HG03354 (cell line): ENCODE data around the gene SPECC1.
"Not testable (repeated sequence)": the region's sequence is repeated elsewhere in the genome, so short reads cannot be mapped to it uniquely, and the experiment has no call there.

Experiments
- ATAC-seq: cut with Tn5 transposase; IDR thresholded peaks from one replicate; pipeline ENCODE4 v1.9.1; 2021; ENCODE audit warnings: mild to moderate bottlenecking; ENCODE audit not compliant: unreplicated experiment, poor library complexity, severe bottlenecking

SPECC1 gene

DNA sequence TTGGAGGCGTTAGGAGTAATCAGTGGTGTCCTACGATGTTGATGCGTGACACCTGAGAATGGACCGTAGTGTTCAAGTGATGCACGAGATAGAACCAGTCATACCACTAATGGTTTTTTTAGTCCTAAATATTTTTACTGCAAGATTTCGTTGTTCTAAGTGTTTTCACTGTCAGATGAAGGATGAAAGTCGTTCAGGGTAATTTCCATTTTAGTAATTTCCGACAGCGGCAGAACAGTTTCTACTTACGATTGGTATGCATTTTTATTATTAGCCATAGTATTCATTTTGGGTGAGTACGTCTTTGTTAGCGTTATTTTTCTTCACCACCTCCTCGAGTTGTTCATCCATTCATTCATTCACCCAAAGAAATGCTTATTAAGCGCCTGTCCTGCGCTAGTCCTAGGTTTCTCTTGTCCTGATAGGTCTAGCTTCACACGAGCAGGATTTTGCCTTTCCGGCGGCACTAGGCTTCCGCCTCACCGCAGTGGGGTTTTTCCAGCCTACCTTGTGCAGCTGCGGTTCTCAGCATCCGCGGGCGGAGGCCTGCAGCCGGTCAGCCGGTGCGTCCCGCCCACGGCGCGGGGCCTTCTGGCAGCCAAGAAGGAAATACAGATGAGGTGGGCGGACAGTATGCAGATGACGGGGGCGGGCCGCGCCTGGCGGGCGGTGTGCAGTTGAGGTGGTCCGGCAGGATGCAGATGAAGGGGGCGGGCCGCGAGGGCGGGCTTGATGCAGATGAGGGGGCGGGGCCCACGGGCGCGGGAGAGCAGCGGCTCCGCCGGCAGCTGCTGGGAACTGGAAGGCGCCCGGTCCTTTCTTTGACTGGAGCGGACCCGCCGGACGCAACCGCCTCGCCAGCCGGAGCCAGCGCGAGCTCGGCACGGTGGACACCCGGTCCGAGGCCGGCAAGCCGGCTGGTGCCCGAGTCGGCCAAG, 146.4 kb downstream of the SPECC1 start:
- ATAC-seq, result peak; percentile 96

DNA sequence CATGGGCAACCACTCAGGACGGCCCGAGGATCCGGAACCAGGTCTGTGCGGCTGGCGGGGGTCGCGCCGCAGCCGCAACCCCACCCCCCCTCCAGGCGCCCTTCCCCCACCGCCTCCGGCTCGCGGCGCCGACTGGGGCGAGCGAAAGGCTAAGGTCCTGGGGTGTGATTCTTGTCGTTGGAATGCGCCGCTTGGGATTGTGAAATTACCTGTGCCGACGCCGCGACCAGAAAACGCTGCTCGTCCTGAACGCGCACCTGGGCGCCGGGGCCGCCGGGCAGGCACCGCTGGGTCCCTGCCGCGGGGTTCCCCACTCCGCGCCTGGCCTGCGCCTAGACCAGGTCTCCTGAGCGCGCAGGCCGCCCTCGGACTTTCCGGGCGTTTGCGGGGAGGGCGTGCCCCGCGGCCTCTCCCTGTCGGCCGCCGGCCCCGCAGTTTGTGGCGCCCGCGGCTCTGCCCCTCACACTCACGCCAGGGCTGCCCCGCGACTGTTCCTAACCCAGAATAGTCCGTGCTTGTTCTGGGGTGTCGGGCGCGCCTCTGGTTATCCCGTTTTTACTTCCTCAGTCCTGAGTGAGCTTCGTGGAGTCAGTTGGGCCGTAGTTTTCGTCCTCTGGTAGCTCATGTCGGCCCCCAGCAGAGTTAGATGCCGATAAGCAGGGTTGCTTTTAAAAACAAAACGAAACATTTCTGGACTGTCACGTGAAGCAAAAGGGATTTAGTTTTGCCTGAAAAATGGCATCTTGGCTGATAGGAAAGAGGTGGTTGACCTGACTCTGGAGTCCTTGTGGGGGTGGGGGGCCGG, 147.2 kb downstream of the SPECC1 start:
- peak; percentile 29 for ATAC-seq

DNA sequence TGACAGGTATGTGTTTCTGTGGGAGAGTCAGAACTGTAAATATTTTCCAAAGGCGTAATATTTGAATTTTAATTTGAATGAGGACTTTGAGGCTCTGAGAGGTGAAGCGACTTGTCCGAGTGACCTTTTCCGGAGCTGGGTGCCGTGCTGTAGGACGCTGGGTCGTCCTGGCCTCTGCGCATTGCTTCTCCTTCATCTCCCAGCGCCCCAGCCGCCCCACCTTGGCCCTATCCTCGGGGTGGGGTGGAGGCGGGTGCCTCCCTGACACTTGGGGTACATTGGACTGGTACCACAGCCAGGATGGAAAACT, 147.8 kb downstream of the SPECC1 start:
- ATAC-seq, result no peak

DNA sequence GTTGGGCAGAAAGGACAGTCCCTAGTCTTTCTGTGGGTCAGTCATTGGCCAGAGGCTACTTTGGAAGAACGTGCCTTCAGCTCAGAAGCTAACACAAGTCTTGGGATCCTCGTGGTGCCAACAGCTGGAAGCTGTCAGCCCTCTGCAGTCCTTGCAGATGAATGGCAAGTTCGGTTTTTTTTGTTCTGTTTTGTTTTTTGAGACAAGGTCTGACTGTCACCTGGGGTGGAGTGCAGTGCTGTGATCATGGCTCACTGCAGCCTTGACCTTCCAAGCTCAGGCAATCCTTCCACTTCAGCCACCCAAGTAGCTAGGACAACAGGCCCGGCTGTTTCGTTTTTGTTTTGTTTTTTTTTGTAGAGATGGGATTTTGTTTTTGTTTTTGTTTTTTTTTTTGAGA, 149.4 kb downstream of the SPECC1 start:
- ATAC-seq, result no peak

DNA sequence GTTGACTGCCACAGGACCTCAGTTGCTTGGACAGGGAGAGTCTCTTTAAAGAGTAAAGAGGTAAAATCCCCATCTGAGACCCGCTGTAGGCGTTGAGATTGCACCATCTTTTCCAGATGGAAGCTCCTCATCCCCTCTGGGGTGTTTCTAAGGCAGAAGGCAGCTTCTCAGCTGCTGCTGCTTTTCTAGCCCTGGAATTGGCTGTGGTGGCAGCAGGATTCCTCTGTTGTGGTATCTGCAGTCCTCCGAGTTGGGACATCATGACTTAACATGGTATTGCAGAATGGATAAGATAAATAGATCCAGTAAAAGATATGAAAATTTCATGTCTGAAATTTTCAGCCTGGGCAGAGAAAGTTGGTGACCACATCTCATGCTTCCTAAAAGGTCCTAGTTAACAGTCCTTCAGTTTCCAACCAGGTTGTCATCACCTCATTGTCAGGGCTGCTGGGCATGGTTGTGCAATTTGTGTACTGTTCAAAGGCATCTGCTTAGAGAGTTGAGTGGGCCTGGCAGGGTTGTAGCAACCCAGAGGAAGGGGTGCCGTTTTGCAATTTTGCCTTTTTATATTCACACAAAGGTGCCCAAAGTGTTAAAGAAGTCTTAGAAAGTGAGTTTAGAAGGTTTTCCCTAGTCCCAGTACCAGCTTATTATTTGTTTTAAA, 150.4 kb downstream of the SPECC1 start:
- no peak for ATAC-seq

DNA sequence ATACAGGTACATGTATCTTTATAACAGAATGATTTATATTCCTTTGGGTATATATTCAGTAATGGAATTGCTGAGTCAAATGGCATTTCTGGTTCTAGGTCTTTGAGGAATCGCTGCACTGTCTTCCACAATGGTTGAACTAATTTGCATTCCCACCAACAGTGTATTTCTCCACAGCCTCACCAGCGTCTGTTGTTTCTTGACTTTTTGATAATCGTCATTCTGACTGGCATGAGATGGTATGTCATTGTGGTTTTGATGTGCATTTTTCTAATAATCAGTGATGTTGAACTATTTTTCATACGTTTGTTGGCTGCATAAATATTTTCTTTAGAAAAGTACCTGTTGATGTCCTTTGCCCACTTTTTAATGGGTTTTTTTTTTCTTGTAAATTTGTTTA, 156.4 kb downstream of the SPECC1 start:
- ATAC-seq, result not testable (repeated sequence)

DNA sequence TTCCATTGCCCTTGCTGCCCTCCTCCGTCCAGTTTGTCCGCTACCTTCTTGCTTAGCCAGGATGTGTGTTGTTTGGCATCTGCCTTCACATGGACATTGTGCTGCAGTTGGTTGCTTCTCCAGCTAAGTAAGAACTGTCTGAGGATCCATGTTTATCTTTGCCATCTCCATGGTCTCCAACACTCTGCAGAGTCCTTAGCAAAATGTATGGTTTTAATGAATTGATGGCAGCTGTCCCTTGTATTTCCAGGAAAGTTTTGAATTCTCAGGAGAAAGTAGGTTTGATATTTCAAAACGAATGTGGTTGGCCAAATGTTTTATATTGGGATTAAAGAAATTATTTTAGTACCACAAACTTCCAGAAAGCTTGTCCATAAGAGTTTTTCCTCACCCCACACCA, 160.9 kb downstream of the SPECC1 start:
- ATAC-seq, result no peak

DNA sequence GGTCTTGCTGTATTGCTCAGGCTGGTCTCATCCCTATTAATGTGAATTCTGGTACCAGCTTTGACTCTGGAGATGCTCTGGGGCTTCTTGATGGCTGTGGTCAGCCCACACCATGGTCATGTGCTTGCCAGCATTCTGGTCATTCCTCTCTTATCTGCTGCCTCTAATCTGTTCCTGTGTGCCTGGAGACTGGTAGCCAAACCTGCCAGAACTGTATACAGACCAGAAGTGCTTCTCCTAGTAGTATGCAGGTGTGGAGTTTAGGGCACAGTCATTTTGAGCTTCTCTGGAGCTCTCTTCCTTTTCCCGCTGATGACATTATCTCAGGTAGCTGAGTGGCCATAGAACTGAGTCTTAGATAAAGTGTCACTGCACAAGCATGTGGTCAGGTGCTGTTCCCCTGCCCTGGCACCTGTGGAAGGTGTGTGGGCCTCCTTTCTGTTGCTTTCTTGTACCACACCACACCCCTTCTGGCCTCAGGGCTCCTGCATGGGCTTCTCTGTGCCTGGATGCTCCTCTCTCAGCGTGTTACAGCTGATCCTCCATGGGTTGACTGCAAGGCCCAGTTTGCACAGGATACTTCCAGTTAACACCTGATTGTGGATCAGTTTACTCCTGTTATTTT, 162.7 kb downstream of the SPECC1 start:
- ATAC-seq, result no peak

DNA sequence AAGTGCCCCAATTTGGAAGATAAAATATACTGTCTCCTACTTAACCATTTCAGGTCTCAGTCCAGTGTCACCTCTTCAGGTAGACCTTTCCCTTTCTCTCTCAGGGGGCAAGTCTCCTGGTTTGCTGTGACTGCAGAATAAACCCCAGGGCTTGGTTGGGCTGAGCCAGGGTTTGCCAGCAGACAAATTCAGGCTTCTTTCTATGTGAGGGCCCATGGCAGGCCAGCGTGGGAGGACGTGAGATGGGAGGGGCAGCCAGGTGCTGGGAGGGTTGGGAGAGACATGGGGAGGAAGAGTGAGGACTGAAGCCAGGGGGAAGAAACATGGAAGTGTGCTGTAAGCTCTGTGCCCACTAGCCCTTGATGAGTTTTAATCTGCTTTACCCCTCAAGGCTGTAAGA, 163.2 kb downstream of the SPECC1 start:
- no peak for ATAC-seq

DNA sequence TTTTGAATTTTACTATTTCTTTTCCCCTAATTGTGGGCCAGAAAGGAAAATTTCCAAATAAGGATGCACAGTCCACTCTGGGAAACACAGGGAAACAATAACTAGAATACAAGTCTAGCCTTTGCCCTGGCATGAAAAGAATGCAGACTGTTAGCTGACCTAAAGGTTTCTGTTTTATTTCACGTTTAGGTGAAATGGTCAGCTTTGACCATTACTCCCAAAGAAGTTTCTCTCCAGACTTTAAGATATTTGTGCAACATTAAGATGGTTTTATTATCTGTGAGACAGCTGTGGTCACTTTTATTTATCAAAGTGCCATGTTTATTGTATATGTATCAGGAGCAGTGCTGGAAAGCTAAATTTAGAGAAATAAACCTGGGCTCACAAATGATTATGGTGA, 163.9 kb downstream of the SPECC1 start:
- ATAC-seq, result no peak

DNA sequence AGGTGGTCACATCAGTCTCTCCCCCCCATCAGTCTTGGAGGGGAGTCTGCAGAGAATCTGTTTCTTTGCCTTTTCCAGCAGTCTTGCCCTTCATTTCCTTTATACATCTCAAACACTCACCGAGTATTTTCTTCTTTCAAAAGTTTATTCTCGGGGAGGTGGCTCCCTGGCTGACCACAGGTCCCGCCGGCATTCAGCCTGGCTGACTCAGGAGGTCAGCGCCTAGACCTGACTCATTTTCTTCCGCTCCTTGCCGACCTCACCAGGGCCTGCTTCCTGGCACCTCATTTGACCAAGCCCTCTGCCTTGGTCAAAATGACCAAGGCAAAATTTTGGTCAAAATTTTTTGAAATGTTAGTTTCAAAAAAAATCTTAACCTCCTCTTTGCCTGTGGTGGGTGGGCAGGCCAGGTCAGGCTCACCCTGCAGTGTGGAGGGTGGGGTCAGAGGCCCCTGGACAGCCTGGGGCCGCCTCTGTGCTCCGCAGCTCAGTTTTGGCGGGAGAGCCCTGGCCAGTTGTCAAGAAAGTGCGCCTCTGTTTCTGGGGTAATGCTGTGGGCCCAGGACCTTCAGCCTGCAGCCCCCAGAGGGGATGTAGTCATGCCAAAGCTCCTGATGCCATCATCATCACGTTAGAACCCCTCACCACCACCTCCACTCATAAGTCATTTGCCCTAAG, 165.6 kb downstream of the SPECC1 start:
- no peak for ATAC-seq

DNA sequence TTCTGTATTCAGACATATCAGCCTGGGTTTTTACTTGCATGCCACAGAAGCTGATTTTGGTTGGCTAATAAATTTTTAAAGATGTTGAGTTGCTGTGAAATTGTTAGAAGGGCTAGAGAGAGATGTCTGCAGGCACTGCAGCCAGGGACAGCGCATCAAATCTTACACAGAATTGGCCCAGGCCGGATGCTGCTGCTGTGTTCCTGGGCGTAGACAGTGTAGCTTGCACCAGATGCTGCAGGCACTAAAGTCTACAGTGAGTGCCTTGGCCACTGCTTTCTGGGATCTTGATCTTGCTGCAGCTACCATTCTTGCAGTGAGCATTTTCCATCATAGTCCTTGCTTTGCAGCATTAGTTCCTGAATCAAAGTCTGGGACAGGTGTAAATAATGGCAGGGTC, 169.9 kb downstream of the SPECC1 start:
- no peak for ATAC-seq

DNA sequence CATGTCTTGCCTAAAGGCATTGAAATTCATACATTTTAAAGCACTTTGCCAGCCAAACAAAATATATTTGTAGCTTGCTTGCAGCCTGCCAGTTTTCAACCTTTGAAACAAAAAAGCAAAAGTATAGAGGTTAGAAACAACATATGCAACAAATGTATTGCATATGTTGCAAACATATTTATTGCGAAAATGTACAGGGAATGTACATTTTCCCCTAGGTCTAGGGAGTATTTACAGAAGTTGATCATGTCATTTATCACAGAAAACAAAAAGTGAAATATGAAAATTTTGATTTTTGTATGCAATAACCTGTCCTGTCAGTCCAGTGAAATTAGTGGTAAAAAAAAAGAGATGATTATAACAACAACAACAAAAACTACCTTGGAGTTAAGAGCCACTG, 171.5 kb downstream of the SPECC1 start:
- ATAC-seq, result no peak

DNA sequence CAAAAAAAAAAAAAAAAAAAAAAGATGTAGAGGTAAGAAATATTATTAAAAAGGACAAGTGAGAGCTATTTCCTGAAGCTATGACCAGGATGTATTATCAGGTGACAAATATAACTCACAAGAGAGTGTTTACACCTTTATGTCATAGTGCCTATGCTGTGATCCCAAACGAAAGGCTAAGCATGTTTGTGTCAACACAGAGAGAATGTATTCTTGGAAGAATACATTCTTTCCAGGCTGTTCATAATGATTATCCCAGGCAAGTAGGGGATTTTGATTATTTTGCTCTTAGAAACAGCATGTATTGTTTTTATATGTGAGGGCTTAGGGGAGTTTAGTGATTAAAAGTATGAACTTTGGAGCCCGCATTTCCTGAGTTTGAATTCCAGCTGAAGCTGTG, 175.0 kb downstream of the SPECC1 start:
- no peak for ATAC-seq

DNA sequence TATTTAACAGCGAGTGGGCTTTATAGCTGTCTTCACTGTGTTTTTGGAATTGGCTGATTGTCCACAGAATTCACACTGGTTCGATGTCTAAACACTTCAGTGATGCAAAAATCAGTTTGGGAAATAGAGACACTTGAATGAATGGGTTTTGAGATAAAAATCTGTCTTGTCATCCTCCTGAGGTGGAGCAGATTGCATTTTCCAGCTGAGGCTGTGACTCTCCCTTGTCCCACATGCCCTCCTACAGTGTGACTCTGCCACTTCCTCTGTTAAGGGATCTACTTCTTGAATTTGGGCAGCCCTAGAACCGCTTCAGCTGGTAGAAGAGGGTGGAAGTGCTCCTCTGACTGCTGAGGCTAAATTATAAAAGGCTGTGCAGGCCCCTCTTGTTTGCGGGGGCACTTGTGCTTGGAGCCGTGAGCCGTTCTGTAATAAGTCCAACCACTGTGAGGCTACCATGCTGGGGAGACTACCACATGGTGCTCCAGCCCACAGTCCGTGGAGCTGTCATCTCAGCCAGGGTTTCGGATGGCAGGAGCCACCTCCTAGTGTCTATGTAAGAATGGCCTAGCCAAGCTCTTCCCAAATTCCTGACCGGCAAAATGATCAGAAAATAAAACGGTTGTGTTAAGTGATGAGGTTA, 175.9 kb downstream of the SPECC1 start:
- ATAC-seq, result no peak

DNA sequence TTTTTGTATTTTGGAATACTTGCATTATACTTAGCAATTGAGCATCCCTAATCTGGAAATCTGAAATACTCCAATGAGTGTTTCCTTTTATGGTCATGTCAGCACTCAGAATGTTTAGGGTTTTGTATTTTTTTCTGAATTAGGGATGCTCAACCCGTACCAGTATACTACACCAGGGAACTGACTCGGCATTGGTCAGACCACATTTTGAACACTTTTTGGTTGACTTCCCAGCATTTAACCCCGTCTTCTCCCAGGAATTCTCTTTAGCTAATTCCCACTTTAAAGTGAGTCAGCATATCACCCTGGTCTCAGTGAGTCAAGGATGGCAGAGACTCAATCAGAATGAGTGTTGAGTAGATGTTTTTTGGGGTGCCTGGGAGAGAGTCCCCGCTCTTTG, 177.9 kb downstream of the SPECC1 start:
- no peak for ATAC-seq

DNA sequence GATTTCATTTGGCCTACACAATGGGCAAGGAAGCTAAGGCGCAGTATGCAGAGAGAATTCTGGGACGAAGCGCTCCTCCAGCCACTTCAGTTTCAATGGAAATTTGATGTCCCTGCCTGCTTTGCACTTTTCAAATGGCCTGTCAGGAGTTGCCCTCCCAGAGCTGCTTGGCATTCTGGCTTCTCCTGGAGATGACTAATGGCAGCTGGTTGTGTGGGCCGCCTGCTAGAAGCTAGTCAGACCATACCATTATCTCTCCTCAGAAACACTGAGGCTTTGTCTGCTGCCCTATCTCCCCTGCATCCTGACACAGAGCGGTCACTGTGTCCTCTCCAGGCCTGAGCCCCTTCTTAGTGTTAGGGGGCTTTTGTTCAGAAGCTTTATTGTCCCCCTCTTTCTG, 180.1 kb downstream of the SPECC1 start:
- no peak for ATAC-seq

DNA sequence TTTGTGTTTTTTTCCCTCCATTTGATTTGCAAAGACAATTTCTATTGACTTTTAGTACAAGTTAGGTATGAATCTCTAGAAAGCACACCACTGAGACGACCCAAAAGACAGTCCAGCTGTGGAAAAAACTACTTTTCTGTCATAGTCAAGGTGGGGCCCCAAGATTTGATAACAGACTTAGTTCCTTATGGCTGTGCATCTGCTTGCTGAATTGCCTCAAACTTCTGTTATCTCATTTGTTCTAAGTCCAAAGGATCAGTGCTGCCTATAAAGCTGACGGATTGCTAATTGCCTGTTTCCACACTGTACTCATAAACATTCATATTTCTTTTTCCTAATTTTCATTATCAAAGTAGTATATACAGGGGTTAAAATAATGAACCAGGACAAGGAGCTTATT, 180.8 kb downstream of the SPECC1 start:
- no peak for ATAC-seq

DNA sequence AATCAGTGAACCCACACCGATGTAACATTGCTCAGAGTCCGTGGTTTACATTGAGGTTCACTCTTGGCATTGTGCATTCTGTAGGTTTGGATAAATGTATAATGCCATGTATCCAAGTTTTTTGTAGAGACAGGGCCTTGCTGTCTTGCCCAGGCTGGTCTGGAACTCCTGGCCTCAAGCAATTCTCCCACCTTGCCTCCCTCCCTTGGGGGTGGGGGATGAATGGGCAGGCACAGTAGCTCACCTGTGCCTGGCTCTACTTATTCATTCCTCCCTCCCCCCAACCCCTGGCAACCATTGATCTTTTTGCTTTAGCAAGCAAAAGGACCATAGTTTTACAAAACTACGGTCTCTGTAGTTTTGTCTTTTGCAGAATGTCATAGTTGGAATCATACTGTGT, 181.4 kb downstream of the SPECC1 start:
- ATAC-seq, result no peak
